Activated CD8-positive, alpha-beta T cell treated with anti-CD3 and anti-CD28 coated beads for 36 hours (primary cell): ENCODE results near the gene KIAA0513. TPM values are rescaled to one million over a fixed set of nuclear protein-coding genes. Genes with fewer than 3 reads are reported as not detected.

Source experiments
- ATAC-seq: fragments of 200-7000 bp; cut with Tn5 transposase; one replicate; pipeline ENCODE4 v1.10.0; 2021; ENCODE audit warnings: mild to moderate bottlenecking, moderate library complexity
- CTCF ChIA-PET: fragments of 350-600 bp; sonication (Branson Sonifier 250); formaldehyde crosslinking; loops from one replicate; lab custom pipeline; 2021; ENCODE audit warnings: antibody characterized with exemption; lab: Charles Lee
- POLR2A ChIA-PET: fragments of 350-600 bp; sonication (Branson Sonifier 250); formaldehyde crosslinking; loops from one replicate; lab custom pipeline; 2021; ENCODE audit warnings: antibody characterized with exemption; lab: Charles Lee
- DNase-seq: peaks from one replicate; pipeline ENCODE4 v3.0.0-alpha.2; 2020
- H3K27ac Mint-ChIP-seq: one replicate; pipeline ENCODE4 v1.8.0; 2021; ENCODE audit warnings: mild to moderate bottlenecking, mixed read lengths
- H3K27me3 Mint-ChIP-seq: one replicate; pipeline ENCODE4 v1.8.0; 2021; ENCODE audit warnings: mixed read lengths
- H3K36me3 Mint-ChIP-seq: one replicate; pipeline ENCODE4 v1.8.0; 2021; ENCODE audit warnings: low read depth, mixed read lengths
- H3K4me1 Mint-ChIP-seq: one replicate; pipeline ENCODE4 v1.8.0; 2021; ENCODE audit warnings: low read depth, mixed read lengths
- H3K4me3 Mint-ChIP-seq: one replicate; pipeline ENCODE4 v1.8.0; 2021; ENCODE audit warnings: mild to moderate bottlenecking, moderate library complexity, mixed read lengths
- H3K9me3 Mint-ChIP-seq: one replicate; pipeline ENCODE4 v1.8.0; 2021; ENCODE audit warnings: mixed read lengths
- CTCF ChIP-seq: fragments of 200-600 bp; IDR thresholded peaks from one replicate; pipeline ENCODE4 v1.8.0; 2022; ENCODE audit warnings: antibody characterized with exemption, mild to moderate bottlenecking
- intact Hi-C: fragments of 100-400 bp; cut with micrococcal nuclease; formaldehyde crosslinking; loops from one replicate; pipeline ENCODE4 v1.10.0; 2022
- total RNA-seq, 2 experiments: library from RNA; stranded (reverse); gene quantifications; one replicate each; pipeline ENCODE4 v1.2.3, GENCODE V29; 2021

The KIAA0513 gene
- total RNA-seq, 2 experiments from 2014 or later, result 3.9 to 5.3 TPM

- H3K4me1 Mint-ChIP-seq, result peaks cover 42% of the 10 kb centered on the region
Observed at GRCh38 chr16:85027958-85028684, 526 bp downstream of the KIAA0513 start.

GRCh38 chr16:85028685-85029407, 1.3 kb downstream of the KIAA0513 start:
- Mint-ChIP-seq H3K4me3 (peak overlapping the region; percentile 85), H3K36me3 (peaks cover 2% of the 10 kb centered on the region), H3K27ac (peak overlapping the region; percentile 92), H3K27me3 (no peaks in the 10 kb centered on the region), H3K4me1 (peaks cover 42% of the 10 kb centered on the region), H3K9me3 (no peaks in the 10 kb centered on the region)
- intact Hi-C loops, result loop anchor here (1.0 kb wide), 2 partner anchors 18 to 26 kb away; partner anchors contain the start of gene ZDHHC7
- ChIA-PET CTCF (interaction anchor here (0.8 to 3.3 kb wide), 7 partner anchors 16 to 86 kb away, joined by 3 to 24 read pairs (median 5); partner anchors contain the start of gene ZDHHC7), POLR2A (interaction anchor here (0.8 to 1.7 kb wide), 5 partner anchors 17 to 31 kb away, joined by 3 to 7 read pairs (median 6); partner anchors contain the start of gene ZDHHC7)
- TF ChIP-seq CTCF, result no peak
- DNase-seq, result peak; percentile 91
- peak; percentile 79 for ATAC-seq

More at GRCh38 chr16:85027958-85028684, 526 bp downstream of the KIAA0513 start:
- Mint-ChIP-seq H3K36me3 (peaks cover 2% of the 10 kb centered on the region), H3K27ac (peak overlapping the region; percentile 92), H3K27me3 (no peaks in the 10 kb centered on the region), H3K4me3 (peak overlapping the region; percentile 85), H3K9me3 (no peaks in the 10 kb centered on the region)
- ChIA-PET CTCF (interaction anchor here (0.8 to 3.3 kb wide), 5 partner anchors 16 to 87 kb away, joined by 3 to 24 read pairs (median 5); partner anchors contain the start of gene ZDHHC7), POLR2A (interaction anchor here (0.8 to 1.7 kb wide), 8 partner anchors 17 to 59 kb away, joined by 3 to 7 read pairs (median 3); partner anchors contain the start of gene ZDHHC7)
- peak; percentile 27 for TF ChIP-seq CTCF
- DNase-seq (peak; percentile 38), ATAC-seq (peak; percentile 7)
- intact Hi-C loops, result no loop called here

- Mint-ChIP-seq H3K36me3 (peaks cover 2% of the 10 kb centered on the region), H3K4me1 (peaks cover 42% of the 10 kb centered on the region), H3K27ac (peak overlapping the region; percentile 92), H3K9me3 (no peaks in the 10 kb centered on the region), H3K4me3 (peak overlapping the region; percentile 85), H3K27me3 (no peaks in the 10 kb centered on the region)
- ATAC-seq (peak; percentile 70), DNase-seq (peak; percentile 84)
- ChIA-PET POLR2A (interaction anchor here (1.2 kb wide), 1 partner anchor 18 kb away, joined by 3 read pairs; the partner anchor contains the start of gene ZDHHC7), CTCF (interaction anchor here (1.0 to 1.7 kb wide), 3 partner anchors 39 to 58 kb away, joined by 3 to 5 read pairs (median 3); no protein-coding TSS in a partner anchor)
- intact Hi-C loops, result loop anchor here (1.0 kb wide), 2 partner anchors 18 to 26 kb away; partner anchors contain the start of gene ZDHHC7
- no peak for TF ChIP-seq CTCF
Observed at GRCh38 chr16:85029408-85029784, 1.8 kb downstream of the KIAA0513 start.

GRCh38 chr16:85029981-85030401, 2.4 kb downstream of the KIAA0513 start:
- ATAC-seq (no peak), DNase-seq (no peak)
- peaks cover 2% of the 10 kb centered on the region for H3K36me3 Mint-ChIP-seq
- intact Hi-C loops, result loop anchor here (1.0 kb wide), 2 partner anchors 19 to 25 kb away; partner anchors contain the start of gene ZDHHC7
- peaks cover 42% of the 10 kb centered on the region for H3K4me1 Mint-ChIP-seq
- no peak for TF ChIP-seq CTCF
- no peaks in the 10 kb centered on the region for H3K9me3 Mint-ChIP-seq
- peak overlapping the region; percentile 85 for H3K4me3 Mint-ChIP-seq
- ChIA-PET POLR2A (interaction anchor here (0.8 to 1.2 kb wide), 2 partner anchors 17 to 18 kb away, joined by 3 read pairs; partner anchors contain the start of gene ZDHHC7), CTCF (interaction anchor here (0.8 to 1.7 kb wide), 6 partner anchors 15 to 57 kb away, joined by 3 to 5 read pairs (median 3); no protein-coding TSS in a partner anchor)
- H3K27me3 Mint-ChIP-seq, result no peaks in the 10 kb centered on the region
- peak overlapping the region; percentile 72 for H3K27ac Mint-ChIP-seq
